22Rv1 (cell line): ENCODE data around the gene TXLNG.

Source experiments
- CTCF ChIP-seq: fragments of 450-650 bp; IDR thresholded peaks from 2 replicates; pipeline ENCODE4 v1.5.1; 2017; ENCODE audit warnings: mild to moderate bottlenecking
- ZFX ChIP-seq: fragments of 450-650 bp; IDR thresholded peaks from 2 replicates; pipeline ENCODE4 v1.6.1; 2017; ENCODE audit warnings: antibody characterized with exemption, borderline replicate concordance

DNA sequence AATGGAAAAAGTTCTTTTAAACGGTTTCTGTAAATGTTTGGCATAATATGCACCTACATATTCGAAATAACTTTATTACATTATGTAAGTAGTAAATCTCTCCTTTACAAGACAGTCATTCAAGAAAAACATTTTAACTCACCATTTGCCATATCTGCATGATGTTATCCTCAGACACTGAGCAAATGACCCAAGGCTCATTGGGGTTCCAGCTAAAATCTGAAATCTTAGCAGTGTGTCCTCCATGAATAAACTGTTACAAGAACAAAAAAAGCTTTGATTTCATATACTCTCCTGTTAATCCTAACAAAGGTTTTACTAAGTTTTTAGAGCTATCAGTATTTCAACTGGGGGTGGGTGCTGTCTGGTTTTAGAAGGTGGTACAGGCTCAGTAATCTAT is 59.4 kb downstream of the TXLNG start:
- TF ChIP-seq CTCF (no peak), ZFX (no peak)
